Skeletal muscle satellite cell (primary cell): ENCODE measurements around the gene ATXN7L3B.

Experiments
- H3K27me3 ChIP-seq: 2 replicates; pipeline ENCODE4 v1.7.0; 2013; ENCODE audit warnings: low read length; ENCODE audit not compliant: control insufficient read depth, insufficient read depth
- H3K36me3 ChIP-seq: 2 replicates; pipeline ENCODE4 v1.7.0; 2013; ENCODE audit warnings: mild to moderate bottlenecking, control low read depth, low read length; ENCODE audit not compliant: insufficient read depth
- H3K4me1 ChIP-seq: 2 replicates; pipeline ENCODE4 v1.7.0; 2013; ENCODE audit warnings: low read length; ENCODE audit not compliant: control insufficient read depth, insufficient read depth
- H3K4me2 ChIP-seq: 2 replicates; pipeline ENCODE4 v1.7.0; 2013; ENCODE audit warnings: mild to moderate bottlenecking, low read length
- H3K4me3 ChIP-seq: 2 replicates; pipeline ENCODE4 v1.7.0; 2013; ENCODE audit warnings: low read length
- H3K9ac ChIP-seq: 2 replicates; pipeline ENCODE4 v1.7.0; 2013; ENCODE audit warnings: mild to moderate bottlenecking, low read depth, low read length, moderate library complexity
- H3K9me3 ChIP-seq: replicated peaks from 2 replicates; pipeline ENCODE4 v1.7.0; 2013; ENCODE audit warnings: mild to moderate bottlenecking, control low read depth, low read length

Gene ATXN7L3B

DNA sequence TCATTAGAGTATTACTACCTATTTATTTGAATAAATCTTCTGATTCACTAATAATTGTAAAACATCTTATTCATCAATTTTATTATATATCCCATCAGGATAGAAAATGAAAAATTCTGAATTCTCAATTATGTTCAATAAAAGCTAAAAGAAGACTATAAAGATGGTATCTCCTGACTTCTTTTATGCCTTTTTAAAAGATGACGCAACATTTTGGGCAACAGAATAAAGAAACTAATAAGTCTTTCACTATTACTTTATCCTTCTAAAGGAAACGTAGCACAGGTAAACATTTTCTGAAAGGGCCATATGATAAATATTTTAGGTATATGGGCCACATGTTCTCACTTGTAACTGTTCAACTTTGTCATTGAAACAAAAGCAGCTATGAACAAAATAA is 10.1 kb upstream of the ATXN7L3B start:
- Histone ChIP-seq H3K27me3 (no peaks in the 10 kb centered on the region), H3K4me3 (no peak overlapping the region), H3K36me3 (no peaks in the 10 kb centered on the region), H3K4me2 (no peak overlapping the region), H3K9ac (no peak overlapping the region), H3K4me1 (no peaks in the 10 kb centered on the region), H3K9me3 (no peaks in the 10 kb centered on the region)

DNA sequence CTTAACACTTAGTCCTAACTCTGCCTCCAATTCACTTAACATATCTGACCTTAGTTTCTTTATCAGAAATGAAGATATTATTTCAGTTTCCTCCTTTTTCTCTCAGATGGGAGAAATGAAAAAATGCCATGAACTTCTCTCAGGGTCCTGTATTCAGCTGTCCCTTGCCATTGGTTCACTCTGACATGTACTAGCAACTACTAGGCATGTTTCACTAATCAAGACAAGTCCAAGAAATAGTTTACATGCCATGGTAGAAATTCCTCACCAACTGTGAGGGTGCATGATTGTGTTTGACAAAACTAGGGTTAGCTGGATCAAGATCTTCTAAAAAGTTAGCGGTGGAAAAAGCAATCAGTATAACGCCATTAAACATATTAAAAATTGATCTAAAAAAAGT is 7.0 kb upstream of the ATXN7L3B start:
- no peak overlapping the region for H3K9ac ChIP-seq
- no peak overlapping the region for H3K4me3 ChIP-seq
- no peaks in the 10 kb centered on the region for H3K36me3 ChIP-seq
- H3K27me3 ChIP-seq = no peaks in the 10 kb centered on the region
- no peaks in the 10 kb centered on the region for H3K9me3 ChIP-seq
- no peaks in the 10 kb centered on the region for H3K4me1 ChIP-seq
- no peak overlapping the region for H3K4me2 ChIP-seq

DNA sequence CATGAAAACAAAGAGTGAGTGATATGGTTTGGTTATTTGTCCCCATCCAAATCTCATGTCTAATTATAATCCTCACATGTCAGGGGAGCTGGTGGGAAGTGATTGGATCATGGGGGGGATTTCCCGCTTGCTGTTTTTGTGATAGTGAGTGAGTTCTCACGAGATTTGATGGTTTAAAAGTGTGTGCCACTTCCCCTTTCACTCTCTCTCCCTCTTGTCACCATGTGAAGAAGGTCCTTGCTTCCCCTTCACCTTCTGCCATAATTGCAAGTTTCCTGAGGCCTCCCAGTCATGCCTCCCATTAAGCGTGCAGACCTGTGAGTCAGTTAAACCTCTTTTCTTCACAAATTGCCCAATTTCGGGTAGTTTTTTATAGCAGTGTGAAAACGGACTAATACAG is 2.1 kb upstream of the ATXN7L3B start:
- no peak overlapping the region for H3K4me3 ChIP-seq
- peaks cover 18% of the 10 kb centered on the region for H3K4me1 ChIP-seq
- H3K4me2 ChIP-seq = no peak overlapping the region
- no peaks in the 10 kb centered on the region for H3K9me3 ChIP-seq
- H3K27me3 ChIP-seq = no peaks in the 10 kb centered on the region
- H3K9ac ChIP-seq = no peak overlapping the region
- peaks cover 10% of the 10 kb centered on the region for H3K36me3 ChIP-seq

DNA sequence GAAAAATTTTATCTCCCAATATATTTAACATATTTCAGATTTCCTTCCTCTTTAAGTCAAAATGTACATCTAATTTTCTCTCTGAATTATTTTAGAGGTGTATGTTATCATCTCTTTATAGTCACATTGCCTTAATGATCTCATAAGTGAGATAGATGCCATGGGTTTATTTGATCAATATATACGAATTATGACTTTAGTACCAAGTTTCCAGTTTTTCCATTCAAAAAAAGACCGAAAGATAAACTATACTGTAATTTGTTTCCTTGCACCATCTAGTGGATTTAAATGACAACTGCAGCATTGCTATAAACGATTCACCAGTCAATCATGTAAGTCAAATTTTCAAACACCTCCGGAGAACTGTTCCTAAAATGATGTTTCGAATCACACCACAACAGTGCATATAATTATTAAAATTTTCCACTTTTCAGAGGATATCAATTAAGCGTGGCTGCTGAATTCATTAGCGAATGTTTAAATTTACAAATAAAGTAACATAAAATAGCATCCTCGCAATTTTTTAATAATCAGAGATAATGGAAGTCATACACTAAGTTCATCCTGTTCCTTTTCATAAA is 419 bp upstream of the ATXN7L3B start:
- no peaks in the 10 kb centered on the region for H3K27me3 ChIP-seq
- peak overlapping the region; percentile 79 for H3K4me3 ChIP-seq
- peak overlapping the region; percentile 85 for H3K4me2 ChIP-seq

DNA sequence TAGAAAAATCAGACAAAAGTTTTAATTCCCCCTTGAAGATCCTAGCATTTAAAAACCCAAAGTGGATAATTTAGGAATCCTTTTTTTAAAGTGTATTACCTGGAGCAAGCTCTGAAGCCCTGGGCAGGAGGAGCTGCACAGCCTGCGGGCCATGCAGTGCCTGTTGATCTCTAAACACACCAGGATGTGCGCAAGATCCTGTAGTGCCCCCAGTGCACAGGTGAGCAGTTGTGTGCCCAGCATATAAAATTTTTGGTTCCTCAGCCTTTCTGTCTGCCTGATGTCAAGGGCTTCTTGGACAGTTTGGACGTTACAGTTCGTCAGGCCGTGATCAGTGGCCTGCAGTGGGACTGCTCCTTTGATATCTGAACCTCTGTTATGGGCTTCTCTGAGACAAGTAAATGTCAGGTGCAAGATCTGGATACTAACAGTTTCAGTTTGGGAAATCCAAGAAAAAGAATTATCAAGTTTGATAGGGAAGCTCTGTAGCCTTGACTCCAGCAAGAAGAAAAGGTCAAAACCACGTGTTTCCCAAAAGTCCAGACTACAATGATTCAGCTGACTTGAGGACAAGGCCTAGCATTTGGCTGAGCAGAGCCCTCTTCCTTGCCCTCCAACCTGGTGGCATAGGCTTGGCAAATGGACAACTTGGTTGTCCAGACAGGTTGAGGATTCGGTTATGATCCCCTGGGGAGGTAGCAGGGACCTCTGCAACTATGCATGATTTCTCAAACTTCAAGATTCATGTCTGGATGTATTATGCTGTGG is 1.0 kb downstream of the ATXN7L3B start:
- peaks cover 23% of the 10 kb centered on the region for H3K36me3 ChIP-seq
- peak overlapping the region; percentile 95 for H3K9ac ChIP-seq
- H3K4me3 ChIP-seq = peak overlapping the region; percentile 79
- H3K4me2 ChIP-seq = peak overlapping the region; percentile 85
- H3K4me1 ChIP-seq = peaks cover 27% of the 10 kb centered on the region
- H3K9me3 ChIP-seq = no peaks in the 10 kb centered on the region
- no peaks in the 10 kb centered on the region for H3K27me3 ChIP-seq

More for the DNA sequence above, 419 bp upstream of the ATXN7L3B start:
- Histone ChIP-seq H3K9me3 (no peaks in the 10 kb centered on the region), H3K36me3 (peaks cover 23% of the 10 kb centered on the region), H3K9ac (peak overlapping the region; percentile 95), H3K4me1 (peaks cover 27% of the 10 kb centered on the region)

DNA sequence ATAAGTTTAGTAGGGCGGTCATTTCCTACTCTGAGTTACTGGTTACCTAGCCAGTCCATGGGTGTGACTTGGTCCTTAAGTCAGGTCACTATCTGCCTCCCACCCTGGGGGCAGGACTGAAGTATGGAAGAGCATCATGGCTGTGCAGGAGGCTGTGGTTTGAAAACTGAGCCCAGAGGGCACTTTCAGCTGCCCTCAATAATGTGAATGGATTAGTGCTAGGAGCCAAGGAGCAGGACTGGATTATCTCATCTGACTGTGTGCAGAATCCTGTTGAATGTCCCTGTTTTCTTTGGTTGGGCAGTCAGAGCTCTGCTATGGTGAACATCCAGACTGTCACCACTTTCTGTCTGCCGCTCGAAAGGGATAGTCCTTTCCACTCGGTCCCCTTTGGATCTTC is 1.6 kb downstream of the ATXN7L3B start:
- peaks cover 27% of the 10 kb centered on the region for H3K4me1 ChIP-seq
- H3K27me3 ChIP-seq = no peaks in the 10 kb centered on the region
- peaks cover 23% of the 10 kb centered on the region for H3K36me3 ChIP-seq
- H3K9ac ChIP-seq = peak overlapping the region; percentile 95
- peak overlapping the region; percentile 79 for H3K4me3 ChIP-seq
- no peaks in the 10 kb centered on the region for H3K9me3 ChIP-seq
- peak overlapping the region; percentile 85 for H3K4me2 ChIP-seq

DNA sequence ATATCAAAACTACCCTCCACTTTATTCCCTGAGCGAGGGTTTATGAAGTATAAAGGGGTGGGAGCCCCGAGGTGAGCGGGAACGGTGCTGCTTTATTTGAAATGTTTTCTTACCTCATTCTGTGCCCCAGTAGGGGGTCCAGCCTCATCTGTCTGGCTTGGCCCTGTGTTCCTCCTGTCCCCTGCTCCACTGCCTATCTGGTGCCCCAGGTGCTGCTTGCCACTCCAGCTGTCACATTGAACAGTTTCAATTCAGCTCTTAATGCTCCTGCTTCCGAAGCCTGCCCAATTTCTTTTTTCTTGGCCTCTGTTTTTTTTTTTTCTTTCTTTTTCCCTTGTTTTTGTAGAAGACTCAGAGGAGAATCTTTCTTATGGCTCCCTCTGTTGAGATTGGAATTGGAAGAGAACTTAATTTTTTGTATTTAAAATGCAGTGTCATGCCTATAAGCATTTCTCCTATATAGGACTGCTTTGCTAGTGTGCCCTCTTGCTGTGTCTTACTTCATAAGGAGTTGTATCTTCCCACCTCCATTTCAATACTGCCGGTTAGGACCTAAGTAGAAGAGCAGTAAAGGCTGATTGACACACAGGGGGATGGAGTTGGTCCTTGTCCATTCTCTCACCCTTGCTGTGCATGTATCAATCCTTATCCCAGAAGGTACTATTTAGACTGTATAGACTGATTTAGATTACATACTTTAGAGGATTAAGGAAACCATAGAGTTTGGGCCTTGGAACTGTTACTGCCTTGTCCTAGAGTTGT is 2.3 kb downstream of the ATXN7L3B start:
- Histone ChIP-seq H3K4me2 (peak overlapping the region; percentile 85), H3K27me3 (no peaks in the 10 kb centered on the region), H3K9me3 (no peaks in the 10 kb centered on the region), H3K4me3 (peak overlapping the region; percentile 79), H3K36me3 (peaks cover 23% of the 10 kb centered on the region), H3K4me1 (peaks cover 27% of the 10 kb centered on the region), H3K9ac (peak overlapping the region; percentile 95)

DNA sequence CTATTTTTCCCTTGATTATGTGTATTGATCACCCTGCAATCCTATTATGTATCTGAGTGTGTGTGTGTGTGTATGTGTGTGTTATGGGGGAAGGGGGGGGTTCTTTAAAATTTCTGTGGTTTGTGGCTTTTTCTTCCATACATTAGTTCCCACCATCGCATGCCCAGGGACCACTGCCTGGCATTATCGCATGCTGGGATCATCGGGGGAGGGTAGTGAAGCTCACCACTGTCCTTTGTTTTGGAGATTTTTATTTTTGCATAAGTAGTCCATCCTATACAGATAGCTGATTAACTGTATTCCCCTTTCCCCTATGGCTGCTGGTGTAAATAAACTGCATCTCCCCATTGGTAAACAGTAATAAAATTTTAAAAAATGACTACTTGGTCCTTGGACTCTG is 3.4 kb downstream of the ATXN7L3B start:
- H3K4me1 ChIP-seq = peaks cover 27% of the 10 kb centered on the region
- H3K9me3 ChIP-seq = no peaks in the 10 kb centered on the region
- peak overlapping the region; percentile 85 for H3K4me2 ChIP-seq
- H3K36me3 ChIP-seq = peaks cover 23% of the 10 kb centered on the region
- H3K9ac ChIP-seq = no peak overlapping the region
- H3K27me3 ChIP-seq = no peaks in the 10 kb centered on the region
- H3K4me3 ChIP-seq = no peak overlapping the region

DNA sequence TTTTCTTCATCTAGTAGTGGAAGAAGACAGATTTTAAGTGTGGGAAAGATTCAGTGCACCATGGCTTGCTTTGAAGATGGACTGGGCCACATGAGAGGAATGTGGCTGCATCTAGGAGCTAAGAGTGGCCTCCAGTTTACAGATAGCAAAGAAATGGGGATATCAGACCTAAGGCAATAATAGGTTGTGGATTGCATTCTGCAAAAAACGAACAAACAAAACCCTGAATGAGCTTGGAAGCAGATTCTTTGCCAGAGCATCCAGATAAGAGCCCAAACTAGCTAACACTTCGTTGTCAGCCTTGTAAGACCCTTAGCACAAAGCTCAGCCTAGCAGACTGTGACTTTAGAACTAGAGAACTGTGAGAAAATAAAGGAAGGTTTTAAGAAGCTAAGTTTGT is 9.6 kb downstream of the ATXN7L3B start:
- Histone ChIP-seq H3K27me3 (no peaks in the 10 kb centered on the region), H3K9me3 (no peaks in the 10 kb centered on the region)

DNA sequence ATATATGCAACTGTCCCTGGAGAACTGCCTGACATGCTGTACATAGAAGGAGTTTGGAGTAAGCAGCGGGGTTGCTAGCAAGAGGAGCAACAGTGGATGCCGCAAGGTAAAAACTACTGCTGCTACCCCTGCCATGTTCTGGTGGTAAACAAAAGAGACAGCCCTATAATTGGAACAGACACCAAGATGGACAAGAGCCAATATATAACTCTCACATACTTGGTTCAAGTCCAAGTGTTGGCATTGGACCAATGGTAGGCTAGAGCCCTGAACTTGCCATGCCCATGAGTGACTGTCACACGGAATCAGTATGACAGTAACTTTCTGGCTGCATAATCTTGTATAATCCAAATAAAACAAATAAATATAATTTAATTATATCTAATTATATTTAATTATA is 13.7 kb downstream of the ATXN7L3B start:
- no peaks in the 10 kb centered on the region for H3K36me3 ChIP-seq
- no peak overlapping the region for H3K4me2 ChIP-seq
- no peak overlapping the region for H3K9ac ChIP-seq
- H3K4me1 ChIP-seq = peaks cover 2% of the 10 kb centered on the region
- H3K4me3 ChIP-seq = no peak overlapping the region
- H3K9me3 ChIP-seq = no peaks in the 10 kb centered on the region
- H3K27me3 ChIP-seq = no peaks in the 10 kb centered on the region

More for the DNA sequence above, 9.6 kb downstream of the ATXN7L3B start:
- H3K4me3 ChIP-seq = no peak overlapping the region
- H3K36me3 ChIP-seq = no peaks in the 10 kb centered on the region
- H3K4me1 ChIP-seq = peaks cover 2% of the 10 kb centered on the region
- H3K9ac ChIP-seq = no peak overlapping the region
- no peak overlapping the region for H3K4me2 ChIP-seq

DNA sequence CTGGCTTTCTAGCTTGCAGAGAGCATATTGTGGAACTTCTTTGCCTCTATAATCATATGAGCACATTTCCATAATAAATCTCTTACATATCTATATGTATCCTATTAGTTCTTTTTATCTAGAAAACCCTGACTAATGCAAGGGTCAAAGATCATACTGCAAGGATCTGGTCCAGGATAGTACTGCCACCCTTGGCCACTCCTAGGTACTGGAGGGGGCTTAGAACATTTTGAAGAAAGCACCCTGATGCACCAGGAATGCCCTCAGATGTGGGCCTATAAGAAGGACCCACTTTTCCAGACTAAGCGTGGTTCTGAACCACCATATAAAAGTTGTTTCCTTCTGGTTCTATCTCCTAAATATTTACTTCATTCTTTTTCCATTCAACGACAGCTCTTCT is 14.6 kb downstream of the ATXN7L3B start:
- Histone ChIP-seq H3K36me3 (no peaks in the 10 kb centered on the region), H3K9me3 (no peaks in the 10 kb centered on the region)

More for the DNA sequence above, 14.6 kb downstream of the ATXN7L3B start:
- H3K9ac ChIP-seq = no peak overlapping the region
- no peaks in the 10 kb centered on the region for H3K27me3 ChIP-seq
- H3K4me3 ChIP-seq = no peak overlapping the region
- peaks cover 2% of the 10 kb centered on the region for H3K4me1 ChIP-seq
- H3K4me2 ChIP-seq = no peak overlapping the region
